Loucy (cell line): ENCODE measurements around the gene FMO4.

Experiments used
- H2AFZ ChIP-seq: fragments of 200-600 bp; sonication (generic); 2 replicates; pipeline ENCODE4 v1.6.0; 2016; ENCODE audit warnings: antibody characterized with exemption, mild to moderate bottlenecking, low read length, moderate library complexity
- H3F3A ChIP-seq: fragments of 200-600 bp; 2 replicates; pipeline ENCODE4 v1.6.0; 2016; ENCODE audit warnings: antibody characterized with exemption, low read depth, mild to moderate bottlenecking
- H3K27me3 ChIP-seq: fragments of 200-600 bp; sonication (generic); 2 replicates; pipeline ENCODE4 v1.6.1; 2014; ENCODE audit warnings: low read length, mild to moderate bottlenecking; ENCODE audit not compliant: insufficient read depth, poor library complexity, severe bottlenecking
- H3K36me3 ChIP-seq: fragments of 200-600 bp; sonication (generic); 2 replicates; pipeline ENCODE4 v1.6.1; 2016; ENCODE audit warnings: low read length; ENCODE audit not compliant: insufficient read depth
- H3K4me1 ChIP-seq: fragments of 200-600 bp; sonication (generic); 2 replicates; pipeline ENCODE4 v1.5.1; 2014; ENCODE audit warnings: low read length, mild to moderate bottlenecking; ENCODE audit not compliant: insufficient read depth, poor library complexity, severe bottlenecking
- H3K4me2 ChIP-seq: fragments of 200-600 bp; sonication (generic); 2 replicates; pipeline ENCODE4 v1.6.0; 2014; ENCODE audit warnings: antibody characterized with exemption, low read length, low read depth, mild to moderate bottlenecking; ENCODE audit not compliant: poor library complexity, severe bottlenecking
- H3K4me3 ChIP-seq: fragments of 200-600 bp; sonication (generic); 2 replicates; pipeline ENCODE4 v1.5.1; 2014; ENCODE audit warnings: low read length, mild to moderate bottlenecking, mixed read lengths; ENCODE audit not compliant: poor library complexity, severe bottlenecking
- H3K79me2 ChIP-seq: fragments of 200-600 bp; sonication (generic); 2 replicates; pipeline ENCODE4 v1.6.1; 2014; ENCODE audit warnings: low read length; ENCODE audit not compliant: insufficient read depth
- H3K9ac ChIP-seq: fragments of 200-600 bp; sonication (generic); 2 replicates; pipeline ENCODE4 v1.6.0; 2014; ENCODE audit warnings: mild to moderate bottlenecking, low read depth, low read length, moderate library complexity; ENCODE audit not compliant: poor library complexity, severe bottlenecking
- H3K9me2 ChIP-seq: fragments of 200-600 bp; sonication (generic); replicated peaks from 2 replicates; pipeline ENCODE4 v1.6.1; 2016; ENCODE audit warnings: low read depth, low read length, mixed read lengths
- H3K9me3 ChIP-seq: fragments of 200-600 bp; sonication (generic); 2 replicates; pipeline ENCODE4 v1.6.1; 2014; ENCODE audit warnings: mild to moderate bottlenecking, antibody characterized with exemption, low read length, low read depth; ENCODE audit not compliant: insufficient read depth
- H4K20me1 ChIP-seq: fragments of 200-600 bp; sonication (generic); 2 replicates; pipeline ENCODE4 v1.6.0; 2014; ENCODE audit warnings: antibody characterized with exemption, low read length, mild to moderate bottlenecking; ENCODE audit not compliant: insufficient read depth, poor library complexity, severe bottlenecking
- EZH2phosphoT487 ChIP-seq: fragments of 200-600 bp; IDR thresholded peaks from 2 replicates; pipeline ENCODE4 v1.6.1; 2018; ENCODE audit warnings: antibody characterized with exemption, mild to moderate bottlenecking, moderate library complexity, borderline replicate concordance
- TF ChIP-seq, protein P1 (sequence below): fragments of 200-600 bp; sonication (generic); conservative IDR thresholded peaks from 2 replicates; pipeline ENCODE4 v1.5.1; 2014; ENCODE audit warnings: mild to moderate bottlenecking, antibody characterized with exemption, low read length

FMO4 gene

GRCh38 chr1:171351961-171352360 is 38.0 kb downstream of the FMO4 start:
- H3K27me3 ChIP-seq, result no peaks in the 10 kb centered on the region
- TF ChIP-seq EZH2phosphoT487, result no peak
- TF ChIP-seq, protein P1, sequence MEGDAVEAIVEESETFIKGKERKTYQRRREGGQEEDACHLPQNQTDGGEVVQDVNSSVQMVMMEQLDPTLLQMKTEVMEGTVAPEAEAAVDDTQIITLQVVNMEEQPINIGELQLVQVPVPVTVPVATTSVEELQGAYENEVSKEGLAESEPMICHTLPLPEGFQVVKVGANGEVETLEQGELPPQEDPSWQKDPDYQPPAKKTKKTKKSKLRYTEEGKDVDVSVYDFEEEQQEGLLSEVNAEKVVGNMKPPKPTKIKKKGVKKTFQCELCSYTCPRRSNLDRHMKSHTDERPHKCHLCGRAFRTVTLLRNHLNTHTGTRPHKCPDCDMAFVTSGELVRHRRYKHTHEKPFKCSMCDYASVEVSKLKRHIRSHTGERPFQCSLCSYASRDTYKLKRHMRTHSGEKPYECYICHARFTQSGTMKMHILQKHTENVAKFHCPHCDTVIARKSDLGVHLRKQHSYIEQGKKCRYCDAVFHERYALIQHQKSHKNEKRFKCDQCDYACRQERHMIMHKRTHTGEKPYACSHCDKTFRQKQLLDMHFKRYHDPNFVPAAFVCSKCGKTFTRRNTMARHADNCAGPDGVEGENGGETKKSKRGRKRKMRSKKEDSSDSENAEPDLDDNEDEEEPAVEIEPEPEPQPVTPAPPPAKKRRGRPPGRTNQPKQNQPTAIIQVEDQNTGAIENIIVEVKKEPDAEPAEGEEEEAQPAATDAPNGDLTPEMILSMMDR, result no peak
- no peak overlapping the region for H3K4me3 ChIP-seq
- H3K9me2 ChIP-seq, result no peaks in the 10 kb centered on the region
- H3F3A ChIP-seq, result no peaks in the 10 kb centered on the region
- H3K9ac ChIP-seq, result no peak overlapping the region
- no peak overlapping the region for H3K4me2 ChIP-seq
- H3K79me2 ChIP-seq, result no peaks in the 10 kb centered on the region
- no peaks in the 10 kb centered on the region for H3K4me1 ChIP-seq
- no peaks in the 10 kb centered on the region for H3K36me3 ChIP-seq
- no peaks in the 10 kb centered on the region for H3K9me3 ChIP-seq
- no peak overlapping the region for H2AFZ ChIP-seq
- H4K20me1 ChIP-seq, result no peaks in the 10 kb centered on the region

DNA sequence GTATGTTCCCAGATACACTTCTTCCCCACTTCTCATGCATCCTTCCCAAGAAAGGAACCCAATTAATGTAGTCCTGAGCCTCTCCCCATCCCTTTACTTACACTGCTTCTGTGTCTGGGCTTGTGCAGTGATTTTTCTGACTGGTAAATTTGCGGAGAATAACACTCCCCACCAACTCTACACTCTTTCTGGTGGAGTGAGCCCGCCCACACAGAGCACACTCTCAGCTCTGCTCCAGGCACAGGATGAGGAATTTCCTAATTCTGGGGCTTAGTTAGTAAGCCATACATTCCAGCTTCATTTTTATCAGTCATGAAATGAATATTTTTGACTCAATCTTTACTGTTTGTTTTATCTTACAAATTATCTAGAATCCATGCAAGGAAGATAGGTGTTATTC is 38.6 kb downstream of the FMO4 start:
- H3K36me3 ChIP-seq, result no peaks in the 10 kb centered on the region
- H3K4me3 ChIP-seq, result no peak overlapping the region
- H2AFZ ChIP-seq, result no peak overlapping the region
- no peaks in the 10 kb centered on the region for H3K9me2 ChIP-seq
- no peaks in the 10 kb centered on the region for H3K9me3 ChIP-seq
- no peak overlapping the region for H3K4me2 ChIP-seq
- no peaks in the 10 kb centered on the region for H3K79me2 ChIP-seq
- no peaks in the 10 kb centered on the region for H4K20me1 ChIP-seq
- no peaks in the 10 kb centered on the region for H3K4me1 ChIP-seq
- H3K27me3 ChIP-seq, result no peaks in the 10 kb centered on the region
- H3F3A ChIP-seq, result no peaks in the 10 kb centered on the region
- TF ChIP-seq, protein P1, result no peak
- TF ChIP-seq EZH2phosphoT487, result no peak
- no peak overlapping the region for H3K9ac ChIP-seq

GRCh38 chr1:171355727-171356126 is 41.7 kb downstream of the FMO4 start:
- no peaks in the 10 kb centered on the region for H3K79me2 ChIP-seq
- no peaks in the 10 kb centered on the region for H3K27me3 ChIP-seq
- no peaks in the 10 kb centered on the region for H3K9me3 ChIP-seq
- no peak overlapping the region for H3K4me2 ChIP-seq
- no peaks in the 10 kb centered on the region for H3K4me1 ChIP-seq
- no peaks in the 10 kb centered on the region for H3F3A ChIP-seq
- no peak overlapping the region for H3K4me3 ChIP-seq
- TF ChIP-seq, protein P1, result no peak
- no peak for TF ChIP-seq EZH2phosphoT487
- H2AFZ ChIP-seq, result no peak overlapping the region
- no peak overlapping the region for H3K9ac ChIP-seq
- no peaks in the 10 kb centered on the region for H3K9me2 ChIP-seq
- no peaks in the 10 kb centered on the region for H3K36me3 ChIP-seq
- no peaks in the 10 kb centered on the region for H4K20me1 ChIP-seq
